Lower leg skin (tissue), 3 donors: Measurements from ENCODE around the gene PLCD3.

Experiments used
- CTCF ChIP-seq, 3 donors: fragments of 450-650 bp; IDR thresholded peaks; one replicate each; pipeline ENCODE4 v1.5.1; 2016; ENCODE audit warnings: antibody characterized with exemption in 3 of 3, mild to moderate bottlenecking in 3 of 3, moderate library complexity in 2 of 3
- POLR2A ChIP-seq, 2 donors: fragments of 450-650 bp; IDR thresholded peaks; one replicate each; pipeline ENCODE4 v1.6.1; 2016 to 2017; ENCODE audit warnings: antibody characterized with exemption in 2 of 2, mild to moderate bottlenecking in 1 of 2, moderate library complexity in 1 of 2

GRCh38 chr17:45113424-45113754 is 18.9 kb downstream of the PLCD3 start:
- no peak for TF ChIP-seq CTCF (IDR thresholded peaks at IDR 0.05)
- no peak for TF ChIP-seq POLR2A (IDR thresholded peaks at IDR 0.05)
